IMR-90 (cell line): ENCODE measurements around the gene HDGFL1. TPM values are rescaled to one million over a fixed set of nuclear protein-coding genes. Genes with fewer than 3 reads are reported as not detected.

Experiments
- ATAC-seq: fragments of 200-7000 bp; cut with Tn5 transposase; 2 replicates; pipeline ENCODE4 v1.9.1; 2020; ENCODE audit warnings: low read depth, mild to moderate bottlenecking, moderate library complexity
- BruUV-seq: library from RNA; stranded (reverse); fragments of 400-500 nt; replicated peaks from 2 replicates; lab custom pipeline; 2021; lab: Mats Ljungman, UMichigan
- CTCF ChIA-PET: fragments of 300-600 bp; formaldehyde crosslinking; extraction: SDS; loops from one replicate; lab custom pipeline; 2021; ENCODE audit warnings: antibody characterized with exemption; lab: Yijun Ruan, JAX
- POLR2A ChIA-PET: fragments of 300-600 bp; sonication (Branson Sonifier 250); formaldehyde crosslinking; loops from one replicate; lab custom pipeline; 2022; ENCODE audit warnings: antibody characterized with exemption; ENCODE audit not compliant: unreplicated experiment; lab: Charles Lee
- DNase-seq: peaks from one replicate; pipeline ENCODE4 v3.0.0; 2013
- H2AFZ ChIP-seq: replicated peaks from 2 replicates; pipeline ENCODE3; 2013; ENCODE audit warnings: low read length, mild to moderate bottlenecking; ENCODE audit not compliant: poor library complexity
- H2AK5ac ChIP-seq: 2 replicates; pipeline ENCODE4 v1.6.1; 2013; ENCODE audit warnings: low read depth, low read length, inconsistent platforms
- H2AK9ac ChIP-seq: replicated peaks from 2 replicates; pipeline ENCODE3; 2013; ENCODE audit warnings: mild to moderate bottlenecking, low read depth, low read length, moderate library complexity; ENCODE audit not compliant: poor library complexity
- H2BK120ac ChIP-seq: 2 replicates; pipeline ENCODE4 v1.6.1; 2013; ENCODE audit warnings: low read depth, low read length, inconsistent platforms
- H2BK15ac ChIP-seq: 3 replicates; pipeline ENCODE4 v1.6.1; 2013; ENCODE audit warnings: low read depth, low read length, inconsistent platforms
- H2BK20ac ChIP-seq: 2 replicates; pipeline ENCODE4 v1.6.1; 2013; ENCODE audit warnings: low read depth, mild to moderate bottlenecking, inconsistent platforms, low read length, moderate library complexity
- H2BK5ac ChIP-seq: 2 replicates; pipeline ENCODE4 v1.6.1; 2013; ENCODE audit warnings: mild to moderate bottlenecking, low read depth, low read length, inconsistent platforms; ENCODE audit not compliant: poor library complexity, severe bottlenecking
- H3K14ac ChIP-seq: replicated peaks from 2 replicates; pipeline ENCODE4 v1.6.1; 2013; ENCODE audit warnings: low read depth, low read length, inconsistent platforms
- H3K18ac ChIP-seq: 2 replicates; pipeline ENCODE4 v1.6.1; 2013; ENCODE audit warnings: low read depth, low read length, control low read depth
- H3K23ac ChIP-seq: 2 replicates; pipeline ENCODE4 v1.6.1; 2013; ENCODE audit warnings: low read depth, low read length, inconsistent platforms
- H3K27ac ChIP-seq: 2 replicates; pipeline ENCODE4 v1.5.1; 2013; ENCODE audit warnings: mild to moderate bottlenecking, control low read depth, low read length; ENCODE audit not compliant: insufficient read depth
- H3K27me3 ChIP-seq: 2 replicates; pipeline ENCODE4 v1.6.1; 2013; ENCODE audit warnings: low read length; ENCODE audit not compliant: control insufficient read depth, insufficient read depth
- H3K36me3 ChIP-seq: 2 replicates; pipeline ENCODE4 v1.6.1; 2013; ENCODE audit warnings: low read length, mixed read lengths; ENCODE audit not compliant: control insufficient read depth, insufficient read depth
- H3K4ac ChIP-seq: 2 replicates; pipeline ENCODE4 v1.6.1; 2013; ENCODE audit warnings: low read depth, low read length, inconsistent platforms
- H3K4me1 ChIP-seq: 2 replicates; pipeline ENCODE4 v1.6.1; 2013; ENCODE audit warnings: low read length, mixed read lengths; ENCODE audit not compliant: control insufficient read depth, insufficient read depth
- H3K4me2 ChIP-seq: 2 replicates; pipeline ENCODE4 v1.6.1; 2013; ENCODE audit warnings: low read depth, mild to moderate bottlenecking, control low read depth, low read length, moderate library complexity
- H3K4me3 ChIP-seq: 2 replicates; pipeline ENCODE4 v1.5.1; 2013; ENCODE audit warnings: low read depth, mild to moderate bottlenecking, control low read depth, low read length, moderate library complexity; ENCODE audit not compliant: insufficient read depth
- H3K56ac ChIP-seq: 2 replicates; pipeline ENCODE4 v1.6.1; 2013; ENCODE audit warnings: low read length, inconsistent platforms; ENCODE audit not compliant: insufficient read depth; ENCODE audit errors: extremely low read depth
- H3K79me1 ChIP-seq, 2 experiments: 2 replicates each; pipeline ENCODE4 v1.6.1; 2013; ENCODE audit warnings: low read length in 2 of 2, inconsistent platforms in 1 of 2, low read depth in 1 of 2
- H3K9ac ChIP-seq: 2 replicates; pipeline ENCODE4 v1.6.1; 2013; ENCODE audit warnings: low read depth, low read length, control low read depth
- H3K9me1 ChIP-seq: 2 replicates; pipeline ENCODE4 v1.6.1; 2013; ENCODE audit warnings: low read length, inconsistent platforms; ENCODE audit not compliant: insufficient read depth
- H3K9me3 ChIP-seq: 2 replicates; pipeline ENCODE4 v1.6.1; 2013; ENCODE audit warnings: low read length; ENCODE audit not compliant: control insufficient read depth, insufficient read depth
- H4K20me1 ChIP-seq: 2 replicates; pipeline ENCODE4 v1.6.1; 2013; ENCODE audit warnings: low read length, inconsistent platforms; ENCODE audit not compliant: insufficient read depth
- H4K5ac ChIP-seq: 2 replicates; pipeline ENCODE4 v1.6.1; 2013; ENCODE audit warnings: mild to moderate bottlenecking, low read depth, low read length, control low read depth
- H4K8ac ChIP-seq, 2 experiments: 2 replicates each; pipeline ENCODE4 v1.6.1; 2013; ENCODE audit warnings: low read depth in 2 of 2, low read length in 2 of 2, control low read depth in 1 of 2, inconsistent platforms in 1 of 2
- H4K91ac ChIP-seq: 2 replicates; pipeline ENCODE4 v1.6.1; 2013; ENCODE audit warnings: low read depth, low read length, inconsistent platforms; ENCODE audit not compliant: insufficient read depth
- BHLHE40 ChIP-seq: fragments of 150-350 bp; IDR thresholded peaks from 2 replicates; pipeline ENCODE4 v1.6.1; 2016; ENCODE audit warnings: mild to moderate bottlenecking, low read depth, low read length
- CEBPB ChIP-seq: IDR thresholded peaks from 2 replicates; pipeline ENCODE4 v1.6.1; 2012; ENCODE audit warnings: low read depth, low read length, improper control_type of control experiment
- CHD1 ChIP-seq: IDR thresholded peaks from 2 replicates; pipeline ENCODE4 v1.6.1; 2012; ENCODE audit warnings: low read depth, low read length, improper control_type of control experiment
- ELK1 ChIP-seq: fragments of 150-350 bp; IDR thresholded peaks from 2 replicates; pipeline ENCODE4 v1.6.1; 2016; ENCODE audit warnings: low read depth, mild to moderate bottlenecking, low read length, moderate library complexity, borderline replicate concordance
- FOS ChIP-seq: fragments of 150-350 bp; IDR thresholded peaks from 2 replicates; pipeline ENCODE4 v1.6.1; 2016; ENCODE audit warnings: low read depth, low read length
- MAFK ChIP-seq: IDR thresholded peaks from 2 replicates; pipeline ENCODE4 v1.6.1; 2012; ENCODE audit warnings: low read depth, low read length, improper control_type of control experiment
- MAZ ChIP-seq: IDR thresholded peaks from 2 replicates; pipeline ENCODE4 v1.6.1; 2012; ENCODE audit warnings: low read depth, mild to moderate bottlenecking, low read length, improper control_type of control experiment, moderate library complexity, borderline replicate concordance
- MXI1 ChIP-seq: IDR thresholded peaks from 2 replicates; pipeline ENCODE4 v1.6.1; 2012; ENCODE audit warnings: low read depth, mild to moderate bottlenecking, low read length, moderate library complexity, borderline replicate concordance
- NFE2L2 ChIP-seq: fragments of 150-350 bp; IDR thresholded peaks from 2 replicates; pipeline ENCODE4 v1.6.1; 2016; ENCODE audit warnings: low read depth, mild to moderate bottlenecking, low read length
- POLR2A ChIP-seq: IDR thresholded peaks from 2 replicates; pipeline ENCODE4 v1.6.1; 2012; ENCODE audit warnings: mild to moderate bottlenecking, low read depth, low read length
- RAD21 ChIP-seq: IDR thresholded peaks from 2 replicates; pipeline ENCODE4 v1.6.1; 2012; ENCODE audit warnings: low read length, improper control_type of control experiment
- RCOR1 ChIP-seq: IDR thresholded peaks from 2 replicates; pipeline ENCODE4 v1.6.1; 2012; ENCODE audit warnings: mild to moderate bottlenecking, low read length, improper control_type of control experiment; ENCODE audit not compliant: insufficient replicate concordance
- RFX5 ChIP-seq: IDR thresholded peaks from 2 replicates; pipeline ENCODE4 v1.8.0; 2012; ENCODE audit warnings: low read depth, mild to moderate bottlenecking, low read length, moderate library complexity
- SMC3 ChIP-seq: fragments of 150-350 bp; IDR thresholded peaks from 2 replicates; pipeline ENCODE4 v1.6.1; 2016; ENCODE audit warnings: low read depth, mild to moderate bottlenecking, antibody characterized with exemption, low read length, moderate library complexity
- WGBS, 2 experiments: methylation state at CpG; one replicate each; pipeline versions ENCODE4 v1.1.5 to v1.1.7; 2013; ENCODE audit warnings: missing lambda C conversion rate in 2 of 2; ENCODE audit not compliant: insufficient read length in 1 of 2; ENCODE audit errors: extremely low coverage in 2 of 2; 5-methylcytosine and 5-hydroxymethylcytosine counted together
- dilution Hi-C: fragments of 300-500 bp; cut with HindIII; formaldehyde crosslinking; loops from one replicate; pipeline ENCODE4 v1.14.3; 2018; ENCODE audit warnings: low sequenced_read_pairs; ENCODE audit not compliant: unreplicated experiment
- in situ Hi-C: fragments of 300-500 bp; cut with MboI; formaldehyde crosslinking; loops from 3 replicates; pipeline ENCODE4 v1.14.3; 2019; ENCODE audit warnings: low sequenced_read_pairs, inconsistent platforms, mixed read lengths
- intact Hi-C: fragments of 100-400 bp; cut with micrococcal nuclease; formaldehyde crosslinking; loops from 2 replicates; pipeline ENCODE4 v1.10.0; 2022
- polyA plus RNA-seq, 3 experiments: library from polyadenylated mRNA; depleted of rRNA; stranded (reverse); fragments of >200 nt; gene quantifications; 2 replicates each; pipeline ENCODE4 v1.2.3, GENCODE V29; 2012; ENCODE audit warnings: low replicate concordance in 1 of 3
- total RNA-seq: library from RNA; depleted of rRNA; stranded (reverse); fragments of >200 nt; gene quantifications from 2 replicates; pipeline ENCODE4 v1.2.3, GENCODE V29; 2012
- TF ChIP-seq, protein P1 (sequence below): conservative IDR thresholded peaks from 2 replicates; pipeline ENCODE4 v1.5.1; 2012; ENCODE audit warnings: mild to moderate bottlenecking, low read depth, low read length, improper control_type of control experiment
- TF ChIP-seq, protein P2 (sequence below): fragments of 150-350 bp; IDR thresholded peaks from 2 replicates; pipeline ENCODE4 v1.6.1; 2017; ENCODE audit warnings: mild to moderate bottlenecking, antibody characterized with exemption, low read length, low read depth

Gene HDGFL1
- total and polyA plus RNA-seq, 2 of the 4 experiments (the other 2 are of a cell fraction): not detected

- Histone ChIP-seq H4K20me1 (no peaks in the 10 kb centered on the region), H3K36me3 (no peaks in the 10 kb centered on the region), H2AK5ac (no peak overlapping the region), H4K91ac (no peak overlapping the region), H3K79me1 (no peaks in the 10 kb centered on the region), H2BK20ac (no peak overlapping the region), H2AK9ac (no peak overlapping the region), H2BK120ac (no peak overlapping the region), H3K9me1 (no peaks in the 10 kb centered on the region), H3K4me3 (no peak overlapping the region), H2AFZ (no peak overlapping the region), H2BK15ac (no peak overlapping the region), H3K23ac (no peak overlapping the region), H4K5ac (no peak overlapping the region), H3K18ac (no peak overlapping the region), H3K9ac (no peak overlapping the region), H3K27ac (no peak overlapping the region), H3K4me2 (no peak overlapping the region), H3K14ac (no peak overlapping the region), H3K27me3 (no peaks in the 10 kb centered on the region), H3K56ac (no peak overlapping the region), H3K4me1 (peaks cover 2% of the 10 kb centered on the region; the same call in 1 of the 2 replicates), H3K4ac (no peak overlapping the region), H3K9me3 (no peaks in the 10 kb centered on the region), H4K8ac (no peak overlapping the region), H2BK5ac (no peak overlapping the region)
- TF ChIP-seq MAZ (no peak), CEBPB (no peak), CHD1 (no peak), SMC3 (no peak), FOS (no peak), POLR2A (no peak), RAD21 (no peak), NFE2L2 (no peak), ELK1 (no peak), MAFK (no peak), BHLHE40 (no peak), MXI1 (no peak), RCOR1 (no peak), RFX5 (no peak)
- TF ChIP-seq, protein P1, sequence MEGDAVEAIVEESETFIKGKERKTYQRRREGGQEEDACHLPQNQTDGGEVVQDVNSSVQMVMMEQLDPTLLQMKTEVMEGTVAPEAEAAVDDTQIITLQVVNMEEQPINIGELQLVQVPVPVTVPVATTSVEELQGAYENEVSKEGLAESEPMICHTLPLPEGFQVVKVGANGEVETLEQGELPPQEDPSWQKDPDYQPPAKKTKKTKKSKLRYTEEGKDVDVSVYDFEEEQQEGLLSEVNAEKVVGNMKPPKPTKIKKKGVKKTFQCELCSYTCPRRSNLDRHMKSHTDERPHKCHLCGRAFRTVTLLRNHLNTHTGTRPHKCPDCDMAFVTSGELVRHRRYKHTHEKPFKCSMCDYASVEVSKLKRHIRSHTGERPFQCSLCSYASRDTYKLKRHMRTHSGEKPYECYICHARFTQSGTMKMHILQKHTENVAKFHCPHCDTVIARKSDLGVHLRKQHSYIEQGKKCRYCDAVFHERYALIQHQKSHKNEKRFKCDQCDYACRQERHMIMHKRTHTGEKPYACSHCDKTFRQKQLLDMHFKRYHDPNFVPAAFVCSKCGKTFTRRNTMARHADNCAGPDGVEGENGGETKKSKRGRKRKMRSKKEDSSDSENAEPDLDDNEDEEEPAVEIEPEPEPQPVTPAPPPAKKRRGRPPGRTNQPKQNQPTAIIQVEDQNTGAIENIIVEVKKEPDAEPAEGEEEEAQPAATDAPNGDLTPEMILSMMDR: no peak
- TF ChIP-seq, protein P2, sequence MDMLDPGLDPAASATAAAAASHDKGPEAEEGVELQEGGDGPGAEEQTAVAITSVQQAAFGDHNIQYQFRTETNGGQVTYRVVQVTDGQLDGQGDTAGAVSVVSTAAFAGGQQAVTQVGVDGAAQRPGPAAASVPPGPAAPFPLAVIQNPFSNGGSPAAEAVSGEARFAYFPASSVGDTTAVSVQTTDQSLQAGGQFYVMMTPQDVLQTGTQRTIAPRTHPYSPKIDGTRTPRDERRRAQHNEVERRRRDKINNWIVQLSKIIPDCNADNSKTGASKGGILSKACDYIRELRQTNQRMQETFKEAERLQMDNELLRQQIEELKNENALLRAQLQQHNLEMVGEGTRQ: no peak
- dilution Hi-C loops: no loop called here
- ChIA-PET CTCF (no interaction called here), POLR2A (no interaction called here)
- DNase-seq (peak; percentile 59), ATAC-seq (peak; percentile 54)
- WGBS, 2 experiments: no CpG with 5 or more reads among the region's 2 CpGs
- in situ Hi-C loops: no loop called here
- intact Hi-C loops: no loop called here
- BruUV-seq: no TSS peak
These were observed 18.2 kb upstream of the HDGFL1 start for GRCh38 chr6:22550971-22551670.
